Tibial artery (tissue), 4 donors: ENCODE measurements around the gene MICU1.

Source experiments
- DNase-seq, 2 donors: peaks; one replicate each; pipeline ENCODE4 v3.0.0-alpha.2; 2019
- H3K27ac ChIP-seq, 2 donors: fragments of 200-600 bp; sonication (generic) in 1 of 2; 1 replicate in 1 of 2; 2 replicates in 1 of 2; pipeline ENCODE4 v1.5.1; 2018 to 2019; ENCODE audit warnings: mild to moderate bottlenecking in 1 of 2
- H3K27me3 ChIP-seq, 2 donors: fragments of 200-600 bp; sonication (generic) in 1 of 2; one replicate each; pipeline versions ENCODE4 v1.5.1 to v1.6.0; 2016 to 2019
- H3K36me3 ChIP-seq, 3 donors: fragments of 200-600 bp; sonication (generic) in 2 of 3; one replicate each; pipeline ENCODE4 v1.5.1; 2016 to 2019; ENCODE audit warnings: mild to moderate bottlenecking in 2 of 3
- H3K4me1 ChIP-seq, 4 donors: fragments of 200-600 bp; sonication (generic) in 2 of 4; 1 replicate in 3 of 4; 2 replicates in 1 of 4; pipeline ENCODE4 v1.5.1; 2016 to 2019
- H3K4me3 ChIP-seq, 2 donors: fragments of 200-600 bp; sonication (generic) in 1 of 2; 1 replicate in 1 of 2; 2 replicates in 1 of 2; pipeline ENCODE4 v1.5.1; 2018 to 2019; ENCODE audit warnings: mild to moderate bottlenecking in 2 of 2
- H3K9me3 ChIP-seq, 3 donors: fragments of 200-600 bp; sonication (generic) in 1 of 3; one replicate each; pipeline ENCODE4 v1.5.1; 2016 to 2019
- CTCF ChIP-seq, 2 experiments: fragments of 200-600 bp in 1 of 2; fragments of 450-650 bp in 1 of 2; IDR thresholded peaks; one replicate each; pipeline ENCODE4 v1.5.1; 2017 to 2019; ENCODE audit warnings: antibody characterized with exemption in 2 of 2, mild to moderate bottlenecking in 1 of 2, moderate library complexity in 1 of 2
- intact Hi-C: fragments of 100-400 bp; cut with DNase I; formaldehyde crosslinking; loops from one replicate; pipeline ENCODE4 v1.15.0; 2023; ENCODE audit warnings: low total_unique reads

MICU1 gene

GRCh38 chr10:72663971-72664370 is 38.1 kb upstream of the MICU1 start:
- intact Hi-C loops = no loop called here
- no peaks in the 10 kb centered on the region for H3K27me3 ChIP-seq
- no peak for DNase-seq

GRCh38 chr10:72661431-72661830 is 35.6 kb upstream of the MICU1 start:
- Histone ChIP-seq H3K27me3 (no peaks in the 10 kb centered on the region), H3K27ac (no peak overlapping the region), H3K36me3 (no peaks in the 10 kb centered on the region), H3K4me3 (no peak overlapping the region), H3K9me3 (no peaks in the 10 kb centered on the region), H3K4me1 (no peaks in the 10 kb centered on the region)
- no peak for TF ChIP-seq CTCF (IDR thresholded peaks at IDR 0.05)
- intact Hi-C loops = no loop called here
- DNase-seq = no peak

More at GRCh38 chr10:72663971-72664370, 38.1 kb upstream of the MICU1 start:
- H3K27ac ChIP-seq = no peak overlapping the region
- H3K4me3 ChIP-seq = no peak overlapping the region
- H3K9me3 ChIP-seq = no peaks in the 10 kb centered on the region
- no peaks in the 10 kb centered on the region for H3K4me1 ChIP-seq
- H3K36me3 ChIP-seq = no peaks in the 10 kb centered on the region
- TF ChIP-seq CTCF (IDR thresholded peaks at IDR 0.05) = no peak

GRCh38 chr10:72660220-72660619 is 34.3 kb upstream of the MICU1 start:
- no peak for TF ChIP-seq CTCF (IDR thresholded peaks at IDR 0.05)
- no peaks in the 10 kb centered on the region for H3K36me3 ChIP-seq
- intact Hi-C loops = no loop called here

GRCh38 chr10:72659694-72660093 is 33.8 kb upstream of the MICU1 start:
- no peak for DNase-seq
- H3K27me3 ChIP-seq = no peaks in the 10 kb centered on the region
- TF ChIP-seq CTCF (IDR thresholded peaks at IDR 0.05) = no peak
- no peaks in the 10 kb centered on the region for H3K9me3 ChIP-seq
- no peak overlapping the region for H3K27ac ChIP-seq
- intact Hi-C loops = no loop called here
- no peak overlapping the region for H3K4me3 ChIP-seq
- no peaks in the 10 kb centered on the region for H3K36me3 ChIP-seq
- H3K4me1 ChIP-seq = no peaks in the 10 kb centered on the region

More at GRCh38 chr10:72660220-72660619, 34.3 kb upstream of the MICU1 start:
- no peak for DNase-seq
- no peak overlapping the region for H3K27ac ChIP-seq
- no peaks in the 10 kb centered on the region for H3K27me3 ChIP-seq
- no peak overlapping the region for H3K4me3 ChIP-seq
- no peaks in the 10 kb centered on the region for H3K9me3 ChIP-seq
- no peaks in the 10 kb centered on the region for H3K4me1 ChIP-seq

- H3K36me3 ChIP-seq = no peaks in the 10 kb centered on the region
- H3K27me3 ChIP-seq = no peaks in the 10 kb centered on the region
- DNase-seq = no peak
- no peaks in the 10 kb centered on the region for H3K9me3 ChIP-seq
- no peaks in the 10 kb centered on the region for H3K4me1 ChIP-seq
- H3K27ac ChIP-seq = no peak overlapping the region
- intact Hi-C loops = no loop called here
- H3K4me3 ChIP-seq = no peak overlapping the region
- TF ChIP-seq CTCF (IDR thresholded peaks at IDR 0.05) = no peak
Measured at GRCh38 chr10:72658696-72659400, 33.0 kb upstream of the MICU1 start.
